ENCODE data around the gene GDNF.

GRCh38 chr5:37860206-37860605, 20.4 kb upstream of the GDNF start:
- TF ChIP-seq BCL11A (tag by site-specific recombination; IDR thresholded peaks at IDR 0.05; ENCODE audit: low read depth) (no peak), REST (tag by site-specific recombination; IDR thresholded peaks at IDR 0.05) (no peak)

Measured in HEK293 (cell line).